Endothelial cell of umbilical vein (primary cell): ENCODE results near the gene ZNF414.

Source experiments
- EZH2 ChIP-seq: IDR thresholded peaks from 2 replicates; pipeline ENCODE4 v1.6.1; 2012; ENCODE audit warnings: borderline replicate concordance, low read depth, mild to moderate bottlenecking, moderate library complexity, low read length, inconsistent platforms; ENCODE audit not compliant: severe bottlenecking
- FOS ChIP-seq: IDR thresholded peaks from 2 replicates; pipeline ENCODE4 v1.6.1; 2011; ENCODE audit warnings: mild to moderate bottlenecking, low read length, moderate library complexity, borderline replicate concordance; ENCODE audit not compliant: insufficient read depth
- GATA2 ChIP-seq: IDR thresholded peaks from 2 replicates; pipeline ENCODE4 v1.7.0; 2011; ENCODE audit warnings: low read depth, mild to moderate bottlenecking, moderate library complexity, mixed read lengths, low read length; ENCODE audit not compliant: insufficient read length, insufficient read depth
- JUN ChIP-seq: IDR thresholded peaks from 2 replicates; pipeline ENCODE4 v1.6.1; 2011; ENCODE audit warnings: borderline replicate concordance, low read depth; ENCODE audit not compliant: insufficient read length, insufficient read depth
- MAX ChIP-seq: IDR thresholded peaks from 2 replicates; pipeline ENCODE4 v1.6.1; 2011; ENCODE audit not compliant: insufficient read depth, insufficient read length
- MYC ChIP-seq: IDR thresholded peaks from one replicate; pipeline ENCODE4 v1.6.1; 2011; ENCODE audit warnings: mild to moderate bottlenecking, low read depth, low read length
- POLR2A ChIP-seq: IDR thresholded peaks from 2 replicates; pipeline ENCODE4 v1.6.1; 2012; ENCODE audit warnings: low read depth, mild to moderate bottlenecking, control low read depth, low read length
- POLR2AphosphoS5 ChIP-seq: IDR thresholded peaks from 2 replicates; pipeline ENCODE4 v1.6.1; 2012; ENCODE audit warnings: low read depth, mild to moderate bottlenecking, control low read depth, low read length, moderate library complexity; ENCODE audit not compliant: insufficient read depth
- TF ChIP-seq, protein P1 (sequence below), 2 donors: IDR thresholded peaks; 1 replicate in 1 of 2; 2 replicates in 1 of 2; pipeline ENCODE4 v1.5.1; 2011; ENCODE audit warnings: low read length in 2 of 2, mild to moderate bottlenecking in 2 of 2, moderate library complexity in 2 of 2, control low read depth in 1 of 2, inconsistent platforms in 1 of 2, low read depth in 1 of 2; ENCODE audit not compliant: insufficient read depth in 1 of 2; ENCODE audit errors: extremely low read depth in 1 of 2

GRCh38 chr19:8482696-8483095, 31.3 kb downstream of the ZNF414 start:
- TF ChIP-seq POLR2A: no peak
- TF ChIP-seq, protein P1, sequence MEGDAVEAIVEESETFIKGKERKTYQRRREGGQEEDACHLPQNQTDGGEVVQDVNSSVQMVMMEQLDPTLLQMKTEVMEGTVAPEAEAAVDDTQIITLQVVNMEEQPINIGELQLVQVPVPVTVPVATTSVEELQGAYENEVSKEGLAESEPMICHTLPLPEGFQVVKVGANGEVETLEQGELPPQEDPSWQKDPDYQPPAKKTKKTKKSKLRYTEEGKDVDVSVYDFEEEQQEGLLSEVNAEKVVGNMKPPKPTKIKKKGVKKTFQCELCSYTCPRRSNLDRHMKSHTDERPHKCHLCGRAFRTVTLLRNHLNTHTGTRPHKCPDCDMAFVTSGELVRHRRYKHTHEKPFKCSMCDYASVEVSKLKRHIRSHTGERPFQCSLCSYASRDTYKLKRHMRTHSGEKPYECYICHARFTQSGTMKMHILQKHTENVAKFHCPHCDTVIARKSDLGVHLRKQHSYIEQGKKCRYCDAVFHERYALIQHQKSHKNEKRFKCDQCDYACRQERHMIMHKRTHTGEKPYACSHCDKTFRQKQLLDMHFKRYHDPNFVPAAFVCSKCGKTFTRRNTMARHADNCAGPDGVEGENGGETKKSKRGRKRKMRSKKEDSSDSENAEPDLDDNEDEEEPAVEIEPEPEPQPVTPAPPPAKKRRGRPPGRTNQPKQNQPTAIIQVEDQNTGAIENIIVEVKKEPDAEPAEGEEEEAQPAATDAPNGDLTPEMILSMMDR (IDR thresholded peaks at IDR 0.05; ENCODE audit: extremely low read depth in 1 of 2, insufficient read depth in 1 of 2, low read depth in 1 of 2, low read length in 2 of 2): no peak
- TF ChIP-seq POLR2AphosphoS5: no peak
- TF ChIP-seq FOS: no peak
- no peak for TF ChIP-seq GATA2
- no peak for TF ChIP-seq JUN
- TF ChIP-seq EZH2: no peak
- no peak for TF ChIP-seq MAX
- no peak for TF ChIP-seq MYC
